ENCODE data around the gene CREB5.

Gene CREB5

DNA sequence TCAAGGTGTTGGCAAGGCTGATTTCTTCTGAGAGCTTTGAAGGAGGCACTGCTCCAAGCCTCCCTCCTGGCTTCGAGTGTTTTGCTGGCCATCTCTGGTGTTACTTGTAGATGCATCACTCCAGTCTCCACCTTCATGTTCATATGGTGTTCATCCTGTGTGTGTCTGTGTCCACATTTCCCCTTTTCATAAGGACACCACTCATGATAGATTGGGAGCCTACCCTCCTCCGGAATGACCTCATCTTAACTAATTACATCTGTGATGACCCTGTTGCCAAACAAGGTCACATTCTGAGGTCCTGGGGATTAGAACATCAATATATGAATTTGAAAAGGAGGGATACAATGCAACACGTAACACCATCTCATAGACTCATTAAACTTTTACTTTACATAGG lies 119.0 kb downstream of the CREB5 start:
- no peak for FAIRE-seq
- DNase-seq (ENCODE audit: insufficient read length, low spot score), result no peak
- no peak for TF ChIP-seq CTCF (IDR thresholded peaks at IDR 0.05; ENCODE audit: insufficient read depth, missing control alignments)

DNA sequence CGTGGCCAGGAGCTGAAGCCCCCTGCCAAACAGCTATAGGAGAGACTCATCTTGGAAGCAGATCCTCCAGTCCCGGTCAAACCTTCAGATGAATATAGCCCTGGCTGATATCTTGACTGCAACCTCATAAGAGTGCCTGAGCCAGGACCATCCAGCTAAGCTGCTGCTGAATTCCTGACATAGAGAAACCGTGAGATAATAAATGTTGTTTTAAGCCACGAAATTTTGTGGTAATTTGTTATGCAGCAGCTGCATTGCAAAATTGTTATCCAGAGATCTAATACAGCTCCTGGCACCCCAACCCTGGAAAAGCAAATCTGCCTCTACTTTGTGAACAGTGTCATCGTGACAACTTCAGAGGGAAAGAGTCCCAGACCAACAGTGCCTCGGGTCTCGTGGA lies 119.9 kb downstream of the CREB5 start:
- DNase-seq (ENCODE audit: insufficient read length, low spot score) (no peak), FAIRE-seq (no peak)
- no peak for TF ChIP-seq CTCF (IDR thresholded peaks at IDR 0.05; ENCODE audit: insufficient read depth, missing control alignments)

GRCh38 chr7:28533267-28533666 lies 120.9 kb downstream of the CREB5 start:
- no peak for TF ChIP-seq CTCF (IDR thresholded peaks at IDR 0.05; ENCODE audit: insufficient read depth, missing control alignments)
- no peak for DNase-seq (ENCODE audit: insufficient read length, low spot score)
- FAIRE-seq, result no peak

DNA sequence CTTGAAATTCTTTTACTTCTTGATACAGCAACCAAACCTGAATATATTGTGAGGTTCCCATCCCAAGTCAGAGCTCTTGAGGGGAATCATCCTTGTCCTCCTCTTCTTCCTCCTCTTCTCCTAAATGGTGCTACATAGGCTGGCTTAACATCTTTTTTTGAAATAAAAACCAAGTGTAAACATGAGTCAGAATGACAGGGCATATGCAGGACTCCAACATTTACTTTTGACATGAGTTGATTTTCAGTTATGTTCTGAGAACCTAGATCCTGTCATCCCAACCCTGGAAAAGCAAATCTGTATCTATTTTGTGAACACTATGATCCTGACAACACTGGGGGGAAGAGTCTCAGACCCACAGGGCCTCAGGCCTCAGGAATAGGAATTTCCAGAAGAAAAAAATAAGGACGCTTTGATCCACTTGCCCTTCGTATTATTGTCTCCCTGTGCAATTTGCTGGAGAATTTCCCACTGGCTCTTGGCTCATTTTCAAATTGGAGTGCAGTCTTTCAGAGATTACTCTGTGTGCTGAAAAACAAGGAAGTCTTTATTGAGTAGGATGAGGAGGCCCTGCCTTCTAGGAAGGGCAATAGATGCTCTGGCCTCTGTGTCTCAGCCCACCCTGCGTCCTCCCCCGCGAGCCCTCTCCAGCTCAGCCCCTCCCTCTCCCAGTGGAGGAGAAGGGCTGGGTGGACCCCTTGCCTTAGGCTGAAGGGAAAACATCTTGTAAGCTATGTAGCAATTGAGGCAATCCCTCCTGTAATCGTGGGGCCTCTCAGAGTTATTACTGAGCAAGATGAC lies 121.6 kb downstream of the CREB5 start:
- FAIRE-seq (no peak), DNase-seq (ENCODE audit: insufficient read length, low spot score) (no peak)
- TF ChIP-seq CTCF (IDR thresholded peaks at IDR 0.05; ENCODE audit: insufficient read depth, missing control alignments), result no peak

- FAIRE-seq, result no peak
- no peak for DNase-seq (ENCODE audit: insufficient read length, low spot score)
- no peak for TF ChIP-seq CTCF (IDR thresholded peaks at IDR 0.05; ENCODE audit: insufficient read depth, missing control alignments)
Observed at GRCh38 chr7:28536259-28536658, 123.9 kb downstream of the CREB5 start.

DNA sequence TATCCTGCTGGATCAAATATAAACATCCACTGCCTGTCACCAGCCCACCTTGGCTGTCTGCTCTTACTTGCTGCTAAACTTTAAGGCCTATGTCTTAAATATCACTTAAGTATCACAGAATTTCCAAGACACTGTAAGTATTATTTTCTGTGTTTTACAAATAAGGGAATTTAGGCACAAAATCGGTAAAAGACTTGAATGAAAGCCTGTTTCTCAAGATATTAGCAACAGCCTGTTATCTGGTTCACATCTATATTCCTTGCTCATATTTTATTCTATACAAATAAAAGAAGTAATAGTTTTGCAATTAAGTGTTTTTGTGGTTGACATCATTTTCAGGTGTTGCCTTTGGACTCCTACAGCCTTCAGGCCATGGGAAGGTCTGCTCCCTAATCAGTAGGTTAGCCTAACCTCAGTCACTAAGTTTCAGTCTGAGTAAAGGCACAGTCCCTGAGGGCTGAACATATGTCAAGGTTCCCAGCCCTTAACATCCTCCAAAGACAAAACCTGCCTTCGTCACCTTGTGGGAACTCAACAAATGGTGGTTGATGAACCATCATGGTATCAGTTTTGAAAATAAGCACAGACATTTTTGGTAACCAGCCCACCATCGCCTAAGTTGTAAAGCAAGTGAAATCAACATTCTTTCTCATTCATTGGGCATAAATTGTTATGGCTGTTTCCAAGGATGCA lies 127.1 kb downstream of the CREB5 start:
- no peak for FAIRE-seq
- TF ChIP-seq CTCF (IDR thresholded peaks at IDR 0.05; ENCODE audit: insufficient read depth, missing control alignments), result no peak
- no peak for DNase-seq (ENCODE audit: insufficient read length, low spot score)

- FAIRE-seq, result no peak
Observed at GRCh38 chr7:28542410-28542809, 130.1 kb downstream of the CREB5 start.

More at GRCh38 chr7:28542410-28542809, 130.1 kb downstream of the CREB5 start:
- no peak for TF ChIP-seq CTCF (IDR thresholded peaks at IDR 0.05; ENCODE audit: insufficient read depth, missing control alignments)
- DNase-seq (ENCODE audit: insufficient read length, low spot score), result no peak

Data from D721Med (cell line).